Transverse colon (tissue), 4 donors: Measurements from ENCODE around the gene KRTAP5-10. TPM values are rescaled to one million over a fixed set of nuclear protein-coding genes. Genes with fewer than 3 reads are reported as not detected.
"Not testable (repeated sequence)": the region's sequence is repeated elsewhere in the genome, so short reads cannot be mapped to it uniquely, and the experiment has no call there.

Experiments
- DNase-seq: peaks from one replicate; pipeline ENCODE4 v3.0.0-alpha.2; 2019
- H3K27ac ChIP-seq, 4 donors: fragments of 200-600 bp; sonication (generic); 2 replicates each; pipeline ENCODE4 v1.5.1; 2016 to 2018; ENCODE audit warnings: inconsistent platforms in 4 of 4
- H3K27me3 ChIP-seq: fragments of 200-600 bp; sonication (generic); 2 replicates; pipeline ENCODE4 v1.5.1; 2017; ENCODE audit warnings: inconsistent platforms
- H3K36me3 ChIP-seq, 4 donors: fragments of 200-600 bp; sonication (generic); 2 replicates each; pipeline ENCODE4 v1.5.1; 2017 to 2019; ENCODE audit warnings: inconsistent platforms in 4 of 4
- H3K4me1 ChIP-seq, 4 donors: fragments of 200-600 bp; sonication (generic); 2 replicates each; pipeline ENCODE4 v1.5.1; 2017 to 2020; ENCODE audit warnings: inconsistent platforms in 4 of 4
- H3K4me3 ChIP-seq, 4 donors: fragments of 200-600 bp; sonication (generic); 1 replicate in 1 of 4; 2 replicates in 3 of 4; pipeline versions ENCODE4 v1.5.1 to v1.6.1; 2017 to 2019; ENCODE audit warnings: inconsistent platforms in 4 of 4
- H3K9me3 ChIP-seq, 2 donors: fragments of 200-600 bp; sonication (generic); 2 replicates each; pipeline ENCODE4 v1.5.1; 2017 to 2019; ENCODE audit warnings: inconsistent platforms in 2 of 2
- EP300 ChIP-seq: sonication (generic); formaldehyde crosslinking; IDR thresholded peaks from one replicate; pipeline ENCODE4 v1.6.1; 2017; ENCODE audit warnings: antibody characterized with exemption, low read depth
- POLR2A ChIP-seq: fragments of 450-650 bp; IDR thresholded peaks from one replicate; pipeline ENCODE4 v1.6.1; 2016; ENCODE audit warnings: antibody characterized with exemption, mild to moderate bottlenecking, moderate library complexity
- POLR2AphosphoS5 ChIP-seq, 3 donors: sonication (generic); formaldehyde crosslinking; IDR thresholded peaks; one replicate each; pipeline ENCODE4 v1.6.1; 2016; ENCODE audit warnings: antibody characterized with exemption in 3 of 3
- WGBS, 2 donors: methylation state at CpG; one replicate each; pipeline ENCODE4 v1.1.5; 2018; ENCODE audit warnings: low coverage in 1 of 2; 5-methylcytosine and 5-hydroxymethylcytosine counted together
- in situ Hi-C, 4 donors: fragments of 200-750 bp; cut with MboI; loops; one replicate each; pipeline versions ENCODE4 v1.15.0 to v1.15.1; 2017; ENCODE audit warnings: low sequenced_read_pairs in 3 of 4, low pct_ligation_motif_present in 1 of 4, low pct_unique_long_range_greater_than_20kb in 1 of 4
- intact Hi-C: fragments of 100-400 bp; cut with DNase I; formaldehyde crosslinking; loops from one replicate; pipeline ENCODE4 v1.15.1; 2023; ENCODE audit warnings: low total_unique reads
- total RNA-seq, 4 donors: library from RNA; depleted of rRNA; stranded (reverse); fragments of >200 nt; gene quantifications; one replicate each; pipeline ENCODE4 v1.1.0, GENCODE V29; 2016
- TF ChIP-seq, protein P1 (sequence below), 5 experiments: fragments of 200-600 bp in 3 of 5; fragments of 450-650 bp in 2 of 5; sonication (generic) in 3 of 5; IDR thresholded peaks; 1 replicate in 2 of 5; 2 replicates in 3 of 5; pipeline ENCODE4 v1.5.1; 2016 to 2017; ENCODE audit warnings: antibody characterized with exemption in 5 of 5, inconsistent platforms in 3 of 5, mild to moderate bottlenecking in 2 of 5, moderate library complexity in 1 of 5

KRTAP5-10 gene
- total RNA-seq, 4 donors from 2014 or later = 1.8 TPM; not detected in 3

DNA sequence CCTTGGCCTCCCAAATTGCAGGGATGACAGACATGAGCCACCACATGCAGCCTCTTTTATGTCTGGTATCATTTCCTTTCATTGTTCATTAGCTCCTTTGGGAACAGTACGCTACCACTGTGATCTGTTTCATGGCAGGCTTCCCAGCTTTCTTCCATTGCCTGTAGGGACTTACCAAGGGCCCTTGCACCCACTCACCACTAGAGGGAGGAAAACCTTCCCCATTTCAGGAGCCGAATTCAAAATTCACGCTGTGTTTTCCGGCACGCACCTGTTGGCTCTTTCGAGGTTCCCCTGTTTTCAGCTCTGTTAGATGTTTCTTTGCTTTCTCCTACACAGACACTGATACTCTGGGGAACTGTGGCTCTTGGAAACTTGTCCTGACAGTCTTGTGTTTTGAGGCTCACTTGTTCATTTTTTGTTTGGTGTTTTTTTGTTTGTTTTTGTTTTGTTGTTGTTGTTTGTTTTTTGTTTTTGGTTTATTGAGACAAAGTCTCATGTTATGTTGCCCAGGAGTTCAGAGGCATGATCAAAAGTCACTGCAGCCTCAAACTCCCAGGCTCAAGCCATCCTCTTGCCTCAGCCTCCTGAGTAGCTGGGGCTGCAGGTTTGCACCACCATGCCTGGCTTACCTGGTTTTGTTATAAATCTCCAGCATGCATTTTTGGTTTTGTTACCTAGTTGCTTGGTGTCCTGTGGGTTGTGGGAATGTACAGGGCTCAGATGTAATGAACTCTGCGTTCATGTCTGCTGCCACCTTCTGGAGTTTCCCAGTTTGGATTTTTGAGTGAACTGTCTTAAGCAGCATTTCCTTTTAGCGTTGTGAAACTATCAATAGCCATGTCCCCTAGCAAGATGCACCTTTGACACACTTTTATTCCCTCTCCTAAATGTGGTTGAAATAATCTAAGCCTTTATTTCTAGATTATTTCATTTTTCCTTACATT, 15.0 kb downstream of the KRTAP5-10 start:
- intact Hi-C loops = no loop called here
- peak; percentile 58 for DNase-seq
- TF ChIP-seq POLR2A (no peak), POLR2AphosphoS5 (IDR thresholded peaks at IDR 0.05) (no peak), EP300 (no peak)
- TF ChIP-seq, protein P1, sequence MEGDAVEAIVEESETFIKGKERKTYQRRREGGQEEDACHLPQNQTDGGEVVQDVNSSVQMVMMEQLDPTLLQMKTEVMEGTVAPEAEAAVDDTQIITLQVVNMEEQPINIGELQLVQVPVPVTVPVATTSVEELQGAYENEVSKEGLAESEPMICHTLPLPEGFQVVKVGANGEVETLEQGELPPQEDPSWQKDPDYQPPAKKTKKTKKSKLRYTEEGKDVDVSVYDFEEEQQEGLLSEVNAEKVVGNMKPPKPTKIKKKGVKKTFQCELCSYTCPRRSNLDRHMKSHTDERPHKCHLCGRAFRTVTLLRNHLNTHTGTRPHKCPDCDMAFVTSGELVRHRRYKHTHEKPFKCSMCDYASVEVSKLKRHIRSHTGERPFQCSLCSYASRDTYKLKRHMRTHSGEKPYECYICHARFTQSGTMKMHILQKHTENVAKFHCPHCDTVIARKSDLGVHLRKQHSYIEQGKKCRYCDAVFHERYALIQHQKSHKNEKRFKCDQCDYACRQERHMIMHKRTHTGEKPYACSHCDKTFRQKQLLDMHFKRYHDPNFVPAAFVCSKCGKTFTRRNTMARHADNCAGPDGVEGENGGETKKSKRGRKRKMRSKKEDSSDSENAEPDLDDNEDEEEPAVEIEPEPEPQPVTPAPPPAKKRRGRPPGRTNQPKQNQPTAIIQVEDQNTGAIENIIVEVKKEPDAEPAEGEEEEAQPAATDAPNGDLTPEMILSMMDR (IDR thresholded peaks at IDR 0.05) = peak; percentile 65 to 89 (median 77)
- in situ Hi-C loops = no loop called here
- 0 to 3% methylated on average over 7 to 8 of the region's 8 CpGs for WGBS, 2 donors
- Histone ChIP-seq H3K9me3 (no peaks in the 10 kb centered on the region), H3K4me3 (no peak overlapping the region), H3K36me3 (no peaks in the 10 kb centered on the region), H3K4me1 (peaks cover 0 to 7% (median 0%) of the 10 kb centered on the region in 4 donors), H3K27me3 (no peaks in the 10 kb centered on the region), H3K27ac (no peak overlapping the region)

DNA sequence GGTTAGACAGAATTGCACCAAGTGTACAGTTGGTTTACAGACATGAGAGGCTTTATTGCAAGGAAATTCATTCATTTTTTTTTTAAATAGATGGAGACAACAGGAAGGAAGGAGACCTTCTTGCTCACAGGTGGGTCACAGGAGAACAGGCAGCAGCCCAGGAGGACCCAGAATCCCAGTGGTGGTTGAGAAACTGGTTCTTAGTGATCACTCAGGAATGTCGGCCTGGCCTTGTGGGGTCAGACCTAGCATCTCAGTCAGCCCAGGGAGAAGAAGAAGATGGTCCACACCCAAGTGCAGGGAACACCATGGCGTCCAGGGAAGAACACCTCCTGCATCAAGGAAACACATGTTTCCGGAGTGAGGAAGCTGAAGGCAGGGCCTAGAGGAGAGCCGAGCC, 16.5 kb downstream of the KRTAP5-10 start:
- Histone ChIP-seq H3K36me3 (no peaks in the 10 kb centered on the region), H3K4me3 (no peak overlapping the region), H3K4me1 (peaks cover 0 to 7% (median 0%) of the 10 kb centered on the region in 4 donors), H3K9me3 (no peaks in the 10 kb centered on the region), H3K27ac (no peak overlapping the region), H3K27me3 (no peaks in the 10 kb centered on the region)
- no peak for TF ChIP-seq POLR2A
- TF ChIP-seq, protein P1 (IDR thresholded peaks at IDR 0.05) = no peak
- no peak for TF ChIP-seq EP300
- TF ChIP-seq POLR2AphosphoS5 (IDR thresholded peaks at IDR 0.05) = no peak
- DNase-seq = no peak
- in situ Hi-C loops = no loop called here
- intact Hi-C loops = no loop called here
- WGBS, 2 donors = 79% methylated on average over 4 of the region's 4 CpGs; no CpG with 5 or more reads in 1 of the 2 donors

DNA sequence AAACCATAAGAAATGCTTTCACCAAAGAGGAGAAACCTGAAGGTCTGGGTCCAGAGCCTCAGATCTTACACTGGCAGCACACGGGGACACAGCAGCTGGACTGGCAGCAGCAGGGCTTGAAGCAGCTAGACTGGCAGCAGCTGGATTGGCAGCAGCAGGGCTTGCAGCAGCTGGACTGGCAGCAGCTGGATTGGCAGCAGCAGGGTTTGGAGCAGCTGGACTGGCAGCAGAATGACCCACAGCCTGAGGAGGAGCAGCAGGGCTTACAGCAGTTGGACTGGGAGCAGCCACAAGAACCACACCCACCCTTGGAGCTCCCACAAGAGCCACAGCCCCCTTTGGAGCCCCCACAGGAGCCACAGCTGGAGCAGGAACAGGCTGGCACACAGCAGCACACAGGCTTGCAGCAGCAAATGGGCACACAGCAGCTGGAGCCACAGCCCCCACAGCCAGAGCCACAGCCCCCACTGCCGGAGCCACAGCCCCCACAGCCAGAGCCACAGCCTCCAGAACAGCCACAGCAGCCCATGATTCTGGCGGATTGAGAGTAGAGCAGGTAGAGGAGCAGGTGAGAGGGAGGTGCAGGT, 17.0 kb downstream of the KRTAP5-10 start, which contains the start of gene KRTAP5-11:
KRTAP5-11 (minus strand) TSS at position 567 of the 587 bp plus-strand sequence; CDS start at position 529, 38 bp downstream.
- no peak for TF ChIP-seq POLR2A
- TF ChIP-seq EP300 = no peak
- TF ChIP-seq POLR2AphosphoS5 (IDR thresholded peaks at IDR 0.05) = no peak
- TF ChIP-seq, protein P1 (IDR thresholded peaks at IDR 0.05) = no peak
- in situ Hi-C loops (no loop called here), intact Hi-C loops (no loop called here)
- Histone ChIP-seq H3K27ac (no peak within 1 kb of the TSS), H3K9me3 (no peaks in the 10 kb centered on the region), H3K4me1 (peaks cover 0 to 7% (median 0%) of the 10 kb centered on the region in 4 donors), H3K27me3 (no peaks in the 10 kb centered on the region), H3K4me3 (no peak within 1 kb of the TSS), H3K36me3 (no peaks in the 10 kb centered on the region)
- DNase-seq = no peak
- 51% methylated on average over 3 of the region's 3 CpGs; no CpG with 5 or more reads in 1 of the 2 donors for WGBS, 2 donors

DNA sequence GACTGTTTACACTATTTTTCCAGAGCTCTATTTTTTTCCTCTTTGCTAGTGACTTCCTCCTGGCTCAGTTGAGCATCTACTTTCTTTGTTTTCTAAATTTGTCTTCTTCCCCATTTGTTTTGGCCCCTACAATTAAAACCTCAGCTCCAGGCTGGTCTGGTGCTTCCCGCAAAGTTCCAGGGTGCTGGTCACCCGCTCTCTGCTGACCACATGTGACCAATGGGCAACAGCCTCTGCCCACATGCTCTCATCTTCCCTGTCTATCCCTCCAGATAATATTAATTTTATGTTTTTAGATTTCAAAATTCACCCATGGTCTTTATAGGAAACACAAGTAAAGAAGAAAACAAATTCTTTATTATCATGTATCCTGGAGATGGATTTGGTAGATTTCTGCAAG, 17.6 kb downstream of the KRTAP5-10 start:
- in situ Hi-C loops = not testable (repeated sequence)

DNA sequence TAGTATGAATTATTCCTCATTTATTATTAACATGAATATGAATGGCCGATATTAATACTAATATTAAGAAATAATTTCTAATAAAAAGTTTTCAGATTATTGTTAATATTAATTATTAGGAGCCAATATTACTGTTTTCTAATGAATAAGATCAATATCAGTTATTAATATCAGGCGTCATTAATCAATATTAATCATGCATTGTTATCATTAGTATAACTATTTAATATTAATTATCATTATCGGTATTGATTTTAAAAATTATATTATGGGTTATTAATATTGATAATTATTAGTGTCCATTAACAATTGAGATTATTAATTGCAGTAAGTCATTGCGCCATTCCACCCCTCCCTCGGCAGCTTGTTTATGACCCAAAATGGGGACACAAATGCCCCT, 20.3 kb downstream of the KRTAP5-10 start:
- H3K27me3 ChIP-seq, H3K4me3 ChIP-seq, H3K27ac ChIP-seq, H3K4me1 ChIP-seq, H3K9me3 ChIP-seq, H3K36me3 ChIP-seq, intact Hi-C loops, DNase-seq, in situ Hi-C loops: not testable (repeated sequence)
- WGBS, 2 donors = 83 to 87% methylated on average over 5 of the region's 5 CpGs

More for the DNA sequence above, 17.6 kb downstream of the KRTAP5-10 start:
- intact Hi-C loops, H3K4me1 ChIP-seq, H3K9me3 ChIP-seq, H3K36me3 ChIP-seq, H3K27me3 ChIP-seq, H3K4me3 ChIP-seq, H3K27ac ChIP-seq, DNase-seq: not testable (repeated sequence)
- 80 to 100% methylated on average over 1 to 2 of the region's 2 CpGs for WGBS, 2 donors

DNA sequence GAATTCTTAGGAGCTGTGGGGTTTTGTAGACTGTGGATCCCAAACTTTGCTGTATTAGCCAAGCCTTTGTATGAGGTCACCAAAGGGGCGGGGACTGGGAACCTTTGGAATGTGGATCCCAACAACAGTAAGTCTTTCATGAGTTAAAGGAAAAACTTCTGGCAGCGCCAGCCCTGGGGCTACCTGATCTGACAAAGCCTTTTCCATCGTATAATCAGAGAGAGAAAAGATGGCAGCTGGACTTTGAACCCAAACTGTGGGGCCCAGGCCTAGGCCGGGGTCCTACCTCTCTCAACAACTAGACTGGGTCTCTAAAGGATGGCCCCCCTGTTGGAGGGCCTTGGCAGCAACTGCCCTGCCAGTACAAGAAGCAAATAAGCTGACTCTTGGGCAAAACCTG, 23.0 kb downstream of the KRTAP5-10 start:
- in situ Hi-C loops, H3K36me3 ChIP-seq, H3K4me3 ChIP-seq, H3K27me3 ChIP-seq, intact Hi-C loops, H3K27ac ChIP-seq, DNase-seq, H3K4me1 ChIP-seq, H3K9me3 ChIP-seq: not testable (repeated sequence)
- 37% methylated on average over 4 of the region's 4 CpGs; no CpG with 5 or more reads in 1 of the 2 donors for WGBS, 2 donors

DNA sequence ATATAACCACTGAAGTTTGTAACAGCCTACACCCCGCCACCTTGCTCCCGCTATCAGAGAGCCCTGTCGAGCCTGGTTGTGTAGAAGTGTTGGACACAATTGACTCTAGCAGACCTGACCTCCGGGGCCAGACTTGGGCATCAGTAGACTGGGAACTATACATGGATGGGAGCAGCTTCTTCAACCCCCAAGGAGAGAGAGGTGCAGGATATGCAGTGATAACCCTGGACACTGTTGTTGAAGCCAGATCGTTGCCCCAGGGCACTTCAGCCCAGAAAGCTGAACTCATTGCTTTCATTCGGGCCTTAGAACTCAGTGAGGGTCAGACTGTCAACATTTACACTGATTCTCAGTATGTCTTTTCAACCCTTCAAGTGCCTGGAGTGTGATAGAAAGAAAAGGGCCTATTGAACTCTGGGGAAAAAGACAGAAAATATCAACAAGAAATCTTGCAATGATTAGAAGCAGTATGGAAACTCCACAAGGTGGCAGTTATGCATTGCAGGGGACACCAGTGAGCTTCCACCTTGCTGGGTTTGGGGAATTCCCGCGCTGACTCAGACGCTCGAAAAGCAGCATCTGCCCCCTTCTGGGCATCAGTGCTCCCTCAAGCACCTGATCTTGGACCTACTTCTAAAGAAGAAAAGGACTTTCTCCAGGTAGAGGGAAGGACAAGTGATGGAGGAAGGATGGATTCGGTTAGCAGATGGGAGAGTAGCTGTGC, 23.6 kb downstream of the KRTAP5-10 start:
- 52% methylated on average over 11 of the region's 11 CpGs; no CpG with 5 or more reads in 1 of the 2 donors for WGBS, 2 donors
- intact Hi-C loops, H3K36me3 ChIP-seq, H3K4me3 ChIP-seq, H3K27me3 ChIP-seq, H3K27ac ChIP-seq, H3K4me1 ChIP-seq, H3K9me3 ChIP-seq, DNase-seq, in situ Hi-C loops: not testable (repeated sequence)
